ENCODE data around the gene PLOD3.
"Not testable (repeated sequence)": the region's sequence is repeated elsewhere in the genome, so short reads cannot be mapped to it uniquely, and the experiment has no call there.

Gene PLOD3

GRCh38 chr7:101212014-101212413 is 5.4 kb downstream of the PLOD3 start:
- DNase-seq (ENCODE audit: low spot score), result no peak

- no peak for DNase-seq (ENCODE audit: low spot score)
These were observed 5.9 kb downstream of the PLOD3 start for GRCh38 chr7:101211501-101211900.

GRCh38 chr7:101210143-101210542 is 7.2 kb downstream of the PLOD3 start:
- no peak for DNase-seq (ENCODE audit: low spot score)

- DNase-seq (ENCODE audit: low spot score), result no peak
These were observed 8.6 kb downstream of the PLOD3 start for GRCh38 chr7:101208794-101209193.

- DNase-seq (ENCODE audit: low spot score), result no peak
These were observed 9.9 kb downstream of the PLOD3 start for GRCh38 chr7:101207459-101207858.

GRCh38 chr7:101206665-101207042 is 10.7 kb downstream of the PLOD3 start:
- DNase-seq (ENCODE audit: low spot score), result no peak

- DNase-seq (ENCODE audit: low spot score), result no peak
These were observed 11.3 kb downstream of the PLOD3 start for GRCh38 chr7:101205901-101206664.

GRCh38 chr7:101203740-101204738 is 13.3 kb downstream of the PLOD3 start:
- DNase-seq (ENCODE audit: low spot score), result peak; percentile 37

GRCh38 chr7:101202603-101202918 is 14.8 kb downstream of the PLOD3 start:
- DNase-seq (ENCODE audit: low spot score), result no peak

- no peak for DNase-seq (ENCODE audit: low spot score)
These were observed 15.4 kb downstream of the PLOD3 start for GRCh38 chr7:101201695-101202602.

GRCh38 chr7:101200862-101201599 is 16.4 kb downstream of the PLOD3 start, which contains the start of gene MOGAT3:
TSS of gene MOGAT3 (minus strand) at chr7:101201036. CDS start at chr7:101200854, 182 bp downstream.
- DNase-seq (ENCODE audit: low spot score), result no peak

GRCh38 chr7:101200504-101200861 is 16.9 kb downstream of the PLOD3 start:
- DNase-seq (ENCODE audit: low spot score), result no peak

GRCh38 chr7:101199522-101199921 is 17.9 kb downstream of the PLOD3 start:
- DNase-seq (ENCODE audit: low spot score), result not testable (repeated sequence)

GRCh38 chr7:101198476-101198875 is 18.9 kb downstream of the PLOD3 start:
- DNase-seq (ENCODE audit: low spot score), result no peak

- DNase-seq (ENCODE audit: low spot score), result no peak
These were observed 19.4 kb downstream of the PLOD3 start for GRCh38 chr7:101197991-101198390.

- no peak for DNase-seq (ENCODE audit: low spot score)
These were observed 21.5 kb downstream of the PLOD3 start for GRCh38 chr7:101195884-101196283.

GRCh38 chr7:101189109-101189508 is 28.3 kb downstream of the PLOD3 start:
- DNase-seq (ENCODE audit: low spot score), result no peak

- DNase-seq (ENCODE audit: low spot score), result no peak
These were observed 30.4 kb downstream of the PLOD3 start for GRCh38 chr7:101186844-101187428.

- DNase-seq (ENCODE audit: low spot score), result no peak
These were observed 31.2 kb downstream of the PLOD3 start for GRCh38 chr7:101186194-101186593.

GRCh38 chr7:101185258-101185839 is 32.0 kb downstream of the PLOD3 start:
- no peak for DNase-seq (ENCODE audit: low spot score)

All from CD4-positive, alpha-beta T cell treated with Interleukin-2 at 100 ng/mL for 4 hours (primary cell).